Stimulated activated CD4-positive, alpha-beta T cell treated with anti-CD3 and anti-CD28 coated beads, TNF-alpha, amount 100 ng/mL, for 4 hours (primary cell): ENCODE results near the gene TPSB2.
"Not testable (repeated sequence)": the region's sequence is repeated elsewhere in the genome, so short reads cannot be mapped to it uniquely, and the experiment has no call there.

ENCODE experiments used
- DNase-seq, 3 experiments: peaks; one replicate each; pipeline ENCODE4 v3.0.0-alpha.2; 2020; ENCODE audit warnings: low read depth in 3 of 3

TPSB2 gene

GRCh38 chr16:1230084-1230470, at the start of gene TPSB2:
Gene TPSB2, minus strand, starts transcription at chr16:1230184. Its CDS starts 233 bp downstream, at chr16:1229951.
- DNase-seq, result not testable (repeated sequence)

GRCh38 chr16:1279081-1279944, 49.3 kb upstream of the TPSB2 start:
- no peak for DNase-seq

- DNase-seq, result no peak
Measured at GRCh38 chr16:1278477-1278876, 48.5 kb upstream of the TPSB2 start.

- DNase-seq, result no peak
Measured at GRCh38 chr16:1277617-1278282, 47.8 kb upstream of the TPSB2 start.

GRCh38 chr16:1277151-1277598, 47.2 kb upstream of the TPSB2 start:
- DNase-seq, result no peak

GRCh38 chr16:1276580-1276878, 46.5 kb upstream of the TPSB2 start:
- DNase-seq, result no peak

- DNase-seq, result no peak
Measured at GRCh38 chr16:1275791-1276579, 46.0 kb upstream of the TPSB2 start.

GRCh38 chr16:1274767-1275166, 44.8 kb upstream of the TPSB2 start:
- DNase-seq, result no peak

- DNase-seq, result no peak
Measured at GRCh38 chr16:1273816-1274215, 43.8 kb upstream of the TPSB2 start.

GRCh38 chr16:1272453-1273198, 42.6 kb upstream of the TPSB2 start:
- DNase-seq, result no peak

- not testable (repeated sequence) for DNase-seq
Measured at GRCh38 chr16:1271724-1272413, 41.9 kb upstream of the TPSB2 start.

- no peak for DNase-seq
Measured at GRCh38 chr16:1271380-1271723, 41.4 kb upstream of the TPSB2 start.

GRCh38 chr16:1269418-1269817, 39.4 kb upstream of the TPSB2 start:
- not testable (repeated sequence) for DNase-seq

- no peak for DNase-seq
Measured at GRCh38 chr16:1265826-1266225, 35.8 kb upstream of the TPSB2 start.

- DNase-seq, result no peak
Measured at GRCh38 chr16:1265090-1265630, 35.2 kb upstream of the TPSB2 start.

GRCh38 chr16:1264345-1265089, 34.5 kb upstream of the TPSB2 start:
- DNase-seq, result no peak

- no peak for DNase-seq
Measured at GRCh38 chr16:1263591-1264344, 33.8 kb upstream of the TPSB2 start.

- no peak for DNase-seq
Measured at GRCh38 chr16:1262846-1263221, 32.9 kb upstream of the TPSB2 start.

GRCh38 chr16:1262210-1262845, 32.3 kb upstream of the TPSB2 start:
- DNase-seq, result no peak
